ENCODE results near the gene RAG1. TPM values are rescaled to one million over a fixed set of nuclear protein-coding genes. Genes with fewer than 3 reads are reported as not detected.

RAG1 gene
- total RNA-seq, 2 donors from 2014 or later = 0.33 to 0.52 TPM

DNA sequence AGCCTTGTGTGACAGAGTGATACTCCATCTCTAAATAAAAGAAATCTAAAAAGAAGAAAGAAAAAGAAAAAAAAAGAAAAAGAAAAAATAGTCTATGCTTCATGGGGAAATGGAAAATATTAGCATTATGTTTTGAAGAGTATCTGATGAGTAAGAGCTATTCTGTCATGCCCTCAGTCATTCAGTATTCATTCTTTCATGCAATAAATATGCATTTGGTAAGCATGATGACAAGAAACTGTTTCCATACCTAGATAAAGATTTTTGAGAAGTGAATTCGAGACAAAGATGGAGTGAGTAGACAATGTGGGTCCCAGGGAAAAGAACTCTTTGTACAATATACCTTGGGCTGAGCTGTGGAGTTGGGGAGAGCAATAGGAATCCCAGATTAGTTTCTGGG lies 20.3 kb downstream of the RAG1 start:
- no peaks in the 10 kb centered on the region for H3K9me3 ChIP-seq
- no peaks in the 10 kb centered on the region for H3K4me1 ChIP-seq
- ATAC-seq (no peak), DNase-seq (no peak)
- H3K27me3 ChIP-seq = no peaks in the 10 kb centered on the region
- 12 to 37% methylated on average over 1 of the region's 1 CpG for WGBS, 2 donors
- H3K36me3 ChIP-seq (replicated peaks in 1 of 2; ENCODE audit: insufficient read depth in 1 of 2, low read depth in 2 of 2) = no peaks in the 10 kb centered on the region
- H3K4me3 ChIP-seq = no peak overlapping the region
- H3K27ac ChIP-seq = no peak overlapping the region
- no peak for TF ChIP-seq POLR2A (IDR thresholded peaks at IDR 0.05)
- TF ChIP-seq, protein P1, sequence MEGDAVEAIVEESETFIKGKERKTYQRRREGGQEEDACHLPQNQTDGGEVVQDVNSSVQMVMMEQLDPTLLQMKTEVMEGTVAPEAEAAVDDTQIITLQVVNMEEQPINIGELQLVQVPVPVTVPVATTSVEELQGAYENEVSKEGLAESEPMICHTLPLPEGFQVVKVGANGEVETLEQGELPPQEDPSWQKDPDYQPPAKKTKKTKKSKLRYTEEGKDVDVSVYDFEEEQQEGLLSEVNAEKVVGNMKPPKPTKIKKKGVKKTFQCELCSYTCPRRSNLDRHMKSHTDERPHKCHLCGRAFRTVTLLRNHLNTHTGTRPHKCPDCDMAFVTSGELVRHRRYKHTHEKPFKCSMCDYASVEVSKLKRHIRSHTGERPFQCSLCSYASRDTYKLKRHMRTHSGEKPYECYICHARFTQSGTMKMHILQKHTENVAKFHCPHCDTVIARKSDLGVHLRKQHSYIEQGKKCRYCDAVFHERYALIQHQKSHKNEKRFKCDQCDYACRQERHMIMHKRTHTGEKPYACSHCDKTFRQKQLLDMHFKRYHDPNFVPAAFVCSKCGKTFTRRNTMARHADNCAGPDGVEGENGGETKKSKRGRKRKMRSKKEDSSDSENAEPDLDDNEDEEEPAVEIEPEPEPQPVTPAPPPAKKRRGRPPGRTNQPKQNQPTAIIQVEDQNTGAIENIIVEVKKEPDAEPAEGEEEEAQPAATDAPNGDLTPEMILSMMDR (IDR thresholded peaks at IDR 0.05) = no peak
- intact Hi-C loops (cut with DNase I) = loop anchor here (10.0 kb wide), 1 partner anchor 77 kb away; no protein-coding TSS in a partner anchor

DNA sequence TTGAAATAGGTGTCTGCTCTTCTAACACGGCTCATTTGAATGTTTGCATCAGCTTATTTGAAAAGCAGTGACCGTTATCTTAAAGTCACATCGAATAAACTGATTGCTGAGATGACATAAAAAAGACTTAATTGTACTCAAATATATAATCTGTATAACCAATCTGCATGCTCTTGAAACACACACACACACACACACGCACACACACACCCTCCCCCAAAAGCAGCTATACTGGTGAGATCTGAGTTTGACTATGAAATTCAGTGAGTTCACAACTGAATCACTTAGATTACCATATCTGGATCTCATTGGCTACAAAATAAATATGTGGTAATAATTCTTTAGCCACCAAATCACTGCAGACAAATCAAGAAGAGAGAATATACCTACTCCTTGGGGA lies 22.7 kb downstream of the RAG1 start:
- intact Hi-C loops (cut with DNase I) = no loop called here
- Histone ChIP-seq H3K9me3 (no peaks in the 10 kb centered on the region), H3K27ac (no peak overlapping the region), H3K4me3 (no peak overlapping the region), H3K27me3 (no peaks in the 10 kb centered on the region), H3K4me1 (peaks cover 7% of the 10 kb centered on the region), H3K36me3 (replicated peaks in 1 of 2; ENCODE audit: insufficient read depth in 1 of 2, low read depth in 2 of 2) (no peaks in the 10 kb centered on the region)
- TF ChIP-seq, protein P1 (IDR thresholded peaks at IDR 0.05) = no peak
- no peak for TF ChIP-seq POLR2A (IDR thresholded peaks at IDR 0.05)
- WGBS, 2 donors = 25 to 44% methylated on average over 4 of the region's 4 CpGs
- no peak for DNase-seq
- ATAC-seq = no peak

DNA sequence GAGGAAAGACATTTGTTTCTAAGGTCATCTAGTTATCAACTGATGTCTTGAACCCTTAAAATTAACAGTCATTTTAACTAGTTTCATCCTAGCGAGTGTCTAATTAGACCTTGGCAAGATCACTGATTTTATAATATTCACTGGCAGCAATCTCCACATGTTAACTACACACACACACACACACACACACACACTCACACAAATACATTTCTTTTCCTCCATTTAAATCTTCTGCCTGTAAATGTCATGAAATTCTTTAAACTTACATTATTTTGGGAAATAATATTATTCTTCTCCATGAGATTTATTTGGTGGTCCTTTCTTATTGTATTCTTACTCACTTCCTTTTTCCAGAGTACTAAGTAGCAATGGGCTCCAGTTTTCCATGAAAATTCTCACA lies 23.6 kb downstream of the RAG1 start:
- TF ChIP-seq, protein P1 (IDR thresholded peaks at IDR 0.05) = no peak
- no peak for TF ChIP-seq POLR2A (IDR thresholded peaks at IDR 0.05)
- no peak overlapping the region for H3K27ac ChIP-seq
- H3K4me1 ChIP-seq = peaks cover 9% of the 10 kb centered on the region
- no peaks in the 10 kb centered on the region for H3K9me3 ChIP-seq
- no peaks in the 10 kb centered on the region for H3K36me3 ChIP-seq (replicated peaks in 1 of 2; ENCODE audit: insufficient read depth in 1 of 2, low read depth in 2 of 2)
- ATAC-seq (no peak), DNase-seq (no peak)
- no peaks in the 10 kb centered on the region for H3K27me3 ChIP-seq
- 30 to 54% methylated on average over 1 of the region's 1 CpG for WGBS, 2 donors
- no peak overlapping the region for H3K4me3 ChIP-seq
- intact Hi-C loops (cut with DNase I) = no loop called here

DNA sequence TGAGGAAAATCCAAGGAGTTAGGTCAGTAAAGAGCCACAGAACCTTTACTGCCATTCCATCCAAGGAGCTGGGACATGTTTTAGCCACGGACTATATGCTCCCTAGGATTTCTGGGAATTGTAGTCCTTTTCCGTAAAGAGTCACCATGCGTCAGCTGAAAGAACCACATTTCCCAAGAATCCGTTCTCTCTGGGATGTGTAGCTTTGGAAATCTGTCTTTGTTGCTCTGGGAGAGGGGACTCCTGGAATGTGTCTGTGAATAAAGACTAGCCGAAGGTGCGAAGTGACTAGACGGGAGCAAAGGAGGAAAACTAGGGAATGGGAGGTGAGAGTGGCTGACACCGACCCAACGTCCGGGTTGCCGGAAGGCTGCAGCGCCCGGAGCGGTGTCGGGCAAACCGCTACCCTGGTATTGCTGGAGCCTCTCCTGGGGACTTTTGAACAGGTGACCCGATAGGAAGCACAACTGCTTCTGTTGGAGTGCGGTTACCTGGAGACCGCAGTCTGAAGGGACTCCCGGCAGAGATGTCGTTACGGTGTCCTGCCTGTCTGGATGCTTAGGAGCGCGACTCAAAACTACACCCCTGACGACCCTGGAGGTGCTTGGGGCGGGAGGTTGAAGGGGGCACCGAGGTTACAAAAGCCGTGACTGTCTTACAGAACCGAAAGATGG lies 26.6 kb downstream of the RAG1 start, which contains the start of gene IFTAP:
Gene IFTAP (plus strand): TSS at position 187 of the 674 bp plus-strand sequence. CDS start 15,602 bp downstream, outside the sequence.
- peak; percentile 57 to 83 (median 66) for DNase-seq
- Histone ChIP-seq H3K9me3 (no peaks in the 10 kb centered on the region), H3K36me3 (replicated peaks in 1 of 2; ENCODE audit: insufficient read depth in 1 of 2, low read depth in 2 of 2) (no peaks in the 10 kb centered on the region), H3K27me3 (no peaks in the 10 kb centered on the region), H3K27ac (peak within 1 kb of the TSS in 3 of 4 donors; percentile 46 to 66 (median 65)), H3K4me1 (peaks cover 9% of the 10 kb centered on the region), H3K4me3 (peak within 1 kb of the TSS; percentile 48 to 64)
- TF ChIP-seq, protein P1 (IDR thresholded peaks at IDR 0.05) = peak in 1 of 7 experiments; percentile 3
- TF ChIP-seq POLR2A (IDR thresholded peaks at IDR 0.05) = peak in 1 of 3 donors; percentile 38
- 0% methylated on average over 26 to 29 of the region's 29 CpGs for WGBS, 2 donors
- ATAC-seq = peak; percentile 100
- intact Hi-C loops (cut with DNase I) = no loop called here

DNA sequence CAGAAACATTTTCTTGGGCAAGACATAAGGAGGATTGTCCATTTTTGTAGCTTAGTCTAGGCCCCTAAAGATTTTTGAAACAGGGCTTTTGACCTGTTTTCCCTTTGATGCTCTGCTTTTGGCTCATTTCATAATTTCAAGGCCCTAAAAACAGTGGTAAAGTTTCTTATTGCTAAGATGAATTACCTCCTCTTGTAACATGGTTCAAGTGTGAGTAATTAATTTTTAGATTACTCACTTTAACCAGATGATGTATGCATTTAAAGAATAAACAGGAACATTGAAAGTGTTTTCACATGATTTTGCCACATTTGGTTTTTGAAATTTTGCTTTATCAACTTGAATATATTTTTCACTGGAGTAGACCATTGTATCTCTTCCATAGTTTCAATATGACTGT lies 29.1 kb downstream of the RAG1 start:
- intact Hi-C loops (cut with DNase I) = no loop called here

More for the DNA sequence above, 29.1 kb downstream of the RAG1 start:
- DNase-seq (no peak), ATAC-seq (no peak)
- H3K4me3 ChIP-seq = no peak overlapping the region
- no peaks in the 10 kb centered on the region for H3K36me3 ChIP-seq (replicated peaks in 1 of 2; ENCODE audit: insufficient read depth in 1 of 2, low read depth in 2 of 2)
- no peaks in the 10 kb centered on the region for H3K27me3 ChIP-seq
- TF ChIP-seq POLR2A (IDR thresholded peaks at IDR 0.05) = no peak
- TF ChIP-seq, protein P1 (IDR thresholded peaks at IDR 0.05) = no peak
- no peaks in the 10 kb centered on the region for H3K9me3 ChIP-seq
- no peak overlapping the region for H3K27ac ChIP-seq
- peaks cover 9% of the 10 kb centered on the region for H3K4me1 ChIP-seq

All from body of pancreas (tissue), 4 donors.